ENCODE data around the gene PRC1.
"Not testable (repeated sequence)": the region's sequence is repeated elsewhere in the genome, so short reads cannot be mapped to it uniquely, and the experiment has no call there.

The PRC1 gene

GRCh38 chr15:90994417-90995311 lies at the start of gene PRC1:
TSS of gene PRC1 (minus strand) at chr15:90994535. CDS start at chr15:90994417, 118 bp downstream.
- DNase-seq = peak; percentile 99

- no peak for DNase-seq
Measured at GRCh38 chr15:91043202-91043874, 49.0 kb upstream of the PRC1 start.

GRCh38 chr15:91040856-91041255 lies 46.5 kb upstream of the PRC1 start:
- no peak for DNase-seq

GRCh38 chr15:91039996-91040395 lies 45.7 kb upstream of the PRC1 start:
- no peak for DNase-seq

GRCh38 chr15:91032919-91033803 lies 38.8 kb upstream of the PRC1 start:
- peak; percentile 72 for DNase-seq

- no peak for DNase-seq
Measured at GRCh38 chr15:91031796-91032195, 37.5 kb upstream of the PRC1 start.

- no peak for DNase-seq
Measured at GRCh38 chr15:91027677-91028076, 33.3 kb upstream of the PRC1 start.

GRCh38 chr15:91023720-91024119 lies 29.4 kb upstream of the PRC1 start:
- DNase-seq = no peak

- DNase-seq = no peak
Measured at GRCh38 chr15:91022832-91023129, 28.4 kb upstream of the PRC1 start.

GRCh38 chr15:91022075-91022831 lies 27.9 kb upstream of the PRC1 start, which contains the start of gene VPS33B:
TSS of gene VPS33B (minus strand) at chr15:91022594. CDS start at chr15:91022249, 345 bp downstream.
- DNase-seq = peak; percentile 87

GRCh38 chr15:91021516-91022074 lies 27.3 kb upstream of the PRC1 start:
- no peak for DNase-seq

GRCh38 chr15:91018158-91018557 lies 23.8 kb upstream of the PRC1 start:
- DNase-seq = no peak

- no peak for DNase-seq
Measured at GRCh38 chr15:91017716-91018115, 23.4 kb upstream of the PRC1 start.

- DNase-seq = not testable (repeated sequence)
Measured at GRCh38 chr15:91013701-91014100, 19.4 kb upstream of the PRC1 start.

GRCh38 chr15:91007266-91007665 lies 12.9 kb upstream of the PRC1 start:
- no peak for DNase-seq

GRCh38 chr15:91001209-91001608 lies 6.9 kb upstream of the PRC1 start:
- DNase-seq = no peak

GRCh38 chr15:90998737-90999136 lies 4.4 kb upstream of the PRC1 start:
- no peak for DNase-seq

- DNase-seq = peak; percentile 69
Measured at GRCh38 chr15:90994059-90994416, 297 bp downstream of the PRC1 start.

GRCh38 chr15:90991587-90992285 lies 2.6 kb downstream of the PRC1 start:
- no peak for DNase-seq

- no peak for DNase-seq
Measured at GRCh38 chr15:90990446-90990845, 3.9 kb downstream of the PRC1 start.

GRCh38 chr15:90989040-90989768 lies 5.1 kb downstream of the PRC1 start:
- no peak for DNase-seq

Measured in activated CD8-positive, alpha-beta memory T cell treated with anti-CD3 and anti-CD28 coated beads, Interleukin-2, amount 50 U/mL, for 48 hours (primary cell).